GM23338 (cell line): ENCODE measurements around the gene TNS1. TPM values are rescaled to one million over a fixed set of nuclear protein-coding genes. Genes with fewer than 3 reads are reported as not detected.

ENCODE experiments used
- ATAC-seq: fragments of 200-7000 bp; cut with Tn5 transposase; 3 replicates; pipeline ENCODE4 v1.9.1; 2020
- DNase-seq: peaks from one replicate; pipeline ENCODE4 v3.0.0-alpha.2; 2015; ENCODE audit warnings: low spot score
- H2AFZ ChIP-seq: fragments of 200-600 bp; sonication (generic); 2 replicates; pipeline ENCODE4 v1.8.0; 2016; ENCODE audit warnings: antibody characterized with exemption, mild to moderate bottlenecking, moderate library complexity
- H3F3A ChIP-seq: fragments of 200-600 bp; sonication (generic); replicated peaks from 2 replicates; pipeline ENCODE4 v1.8.0; 2017; ENCODE audit warnings: antibody characterized with exemption, mixed run types, low read depth
- H3K27ac ChIP-seq: fragments of 200-600 bp; sonication (generic); 2 replicates; pipeline ENCODE4 v1.6.1; 2016; ENCODE audit warnings: low read depth
- H3K27me3 ChIP-seq: fragments of 200-600 bp; sonication (generic); 2 replicates; pipeline ENCODE4 v1.8.0; 2016; ENCODE audit warnings: mild to moderate bottlenecking, mixed run types, moderate library complexity; ENCODE audit not compliant: insufficient read depth
- H3K36me3 ChIP-seq: fragments of 200-600 bp; sonication (generic); 2 replicates; pipeline ENCODE4 v1.8.0; 2016; ENCODE audit warnings: mild to moderate bottlenecking; ENCODE audit not compliant: insufficient read depth
- H3K4me1 ChIP-seq: fragments of 200-600 bp; sonication (generic); 2 replicates; pipeline ENCODE4 v1.8.0; 2016; ENCODE audit warnings: mild to moderate bottlenecking, moderate library complexity; ENCODE audit not compliant: insufficient read depth
- H3K4me2 ChIP-seq: fragments of 200-600 bp; sonication (generic); 2 replicates; pipeline ENCODE4 v1.7.1; 2017; ENCODE audit warnings: mixed run types
- H3K4me3 ChIP-seq: fragments of 200-600 bp; sonication (generic); 2 replicates; pipeline ENCODE4 v1.6.1; 2016; ENCODE audit warnings: mixed run types
- H3K79me2 ChIP-seq: fragments of 200-600 bp; sonication (generic); replicated peaks from 2 replicates; pipeline ENCODE4 v1.8.0; 2017; ENCODE audit warnings: mild to moderate bottlenecking; ENCODE audit not compliant: insufficient read depth
- H3K9me2 ChIP-seq: fragments of 200-600 bp; sonication (generic); 2 replicates; pipeline ENCODE4 v1.8.0; 2017; ENCODE audit not compliant: insufficient read depth
- H4K20me1 ChIP-seq: fragments of 200-600 bp; sonication (generic); replicated peaks from 2 replicates; pipeline ENCODE4 v1.8.0; 2017; ENCODE audit warnings: mild to moderate bottlenecking; ENCODE audit not compliant: insufficient read depth
- H3K27ac Mint-ChIP-seq: 2 replicates; pipeline ENCODE4 v1.8.0; 2020; ENCODE audit warnings: inconsistent platforms, mild to moderate bottlenecking, moderate library complexity, mixed read lengths
- H3K27me3 Mint-ChIP-seq: 3 replicates; pipeline ENCODE4 v1.8.0; 2022; ENCODE audit warnings: low read depth, mild to moderate bottlenecking, moderate library complexity, mixed read lengths, inconsistent platforms; ENCODE audit not compliant: insufficient read depth, poor library complexity
- H3K36me3 Mint-ChIP-seq: 3 replicates; pipeline ENCODE4 v1.8.0; 2021; ENCODE audit warnings: low read depth, mild to moderate bottlenecking, inconsistent platforms, moderate library complexity, mixed read lengths
- H3K4me1 Mint-ChIP-seq: 3 replicates; pipeline ENCODE4 v1.8.0; 2020; ENCODE audit warnings: mild to moderate bottlenecking, inconsistent platforms, mixed read lengths
- H3K4me3 Mint-ChIP-seq: 3 replicates; pipeline ENCODE4 v1.8.0; 2021; ENCODE audit warnings: moderate library complexity, mild to moderate bottlenecking, inconsistent platforms, mixed read lengths
- H3K9me3 Mint-ChIP-seq: 3 replicates; pipeline ENCODE4 v1.8.0; 2020; ENCODE audit warnings: moderate library complexity, mild to moderate bottlenecking, inconsistent platforms, mixed read lengths
- CREB1 ChIP-seq: fragments of 250-450 bp; sonication (Bioruptor Pico); IDR thresholded peaks from 2 replicates; pipeline ENCODE4 v1.5.0; 2020; ENCODE audit warnings: low read depth, mild to moderate bottlenecking, moderate library complexity
- EZH2 ChIP-seq: fragments of 200-600 bp; sonication (generic); IDR thresholded peaks from one replicate; pipeline ENCODE4 v1.8.0; 2017; ENCODE audit warnings: antibody characterized with exemption, mild to moderate bottlenecking, low read depth; ENCODE audit not compliant: unreplicated experiment
- POLR2AphosphoS5 ChIP-seq: IDR thresholded peaks from 2 replicates; pipeline ENCODE4 v1.6.1; 2016; ENCODE audit warnings: antibody characterized with exemption, low read depth
- STAT1 ChIP-seq: IDR thresholded peaks from one replicate; pipeline ENCODE4 v1.6.1; 2016; ENCODE audit warnings: antibody characterized with exemption; ENCODE audit not compliant: unreplicated experiment
- ZNF114 ChIP-seq: fragments of 250-450 bp; sonication (Bioruptor Pico); IDR thresholded peaks from 2 replicates; pipeline ENCODE4 v1.5.0; 2020; ENCODE audit warnings: mild to moderate bottlenecking, moderate library complexity
- ZNF331 ChIP-seq: fragments of 250-450 bp; sonication (Bioruptor Pico); IDR thresholded peaks from 2 replicates; pipeline ENCODE4 v1.5.0; 2020; ENCODE audit warnings: low read depth, mild to moderate bottlenecking, moderate library complexity
- polyA plus RNA-seq: library from polyadenylated mRNA; unstranded; fragments of >200 nt; fragmentation: Nextera tagmentation; extraction: Ambion mirVana; gene quantifications from 2 replicates; pipeline ENCODE4 v1.2.1, GENCODE V29; 2016
- total RNA-seq: library from RNA; depleted of rRNA; stranded (reverse); fragments of >200 nt; shearing (Covaris generic); gene quantifications from 2 replicates; pipeline ENCODE4 v1.2.3, GENCODE V29; 2014
- TF ChIP-seq, protein P1 (sequence below): IDR thresholded peaks from 2 replicates; pipeline ENCODE4 v1.6.1; 2016; ENCODE audit warnings: antibody characterized with exemption
- TF ChIP-seq, protein P2 (sequence below): IDR thresholded peaks from one replicate; pipeline ENCODE4 v1.6.1; 2018; ENCODE audit warnings: antibody characterized with exemption; ENCODE audit not compliant: unreplicated experiment

The TNS1 gene
- total and polyA plus RNA-seq, 2 experiments from 2014 or later = 2.0 to 7.4 TPM

DNA sequence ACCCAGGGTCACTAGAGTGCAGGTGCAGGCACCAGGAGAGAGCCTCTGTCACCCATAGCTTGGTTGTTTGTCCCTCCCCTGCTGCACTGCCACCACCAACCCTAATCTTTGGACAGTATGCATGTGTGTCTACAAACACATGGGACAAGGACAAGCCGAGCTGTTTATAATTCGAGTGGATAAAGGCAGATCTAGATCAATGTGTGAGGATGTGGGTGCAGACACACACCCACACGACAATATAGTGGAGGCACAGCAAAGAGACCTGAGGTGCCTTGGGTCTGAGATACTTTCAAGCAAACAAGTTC lies 199.2 kb downstream of the TNS1 start:
- DNase-seq = no peak
- Histone ChIP-seq H4K20me1 (no peaks in the 10 kb centered on the region), H3K36me3 (no peaks in the 10 kb centered on the region), H3F3A (no peaks in the 10 kb centered on the region), H3K9me2 (no peaks in the 10 kb centered on the region), H3K27ac (no peak overlapping the region), H3K4me1 (no peaks in the 10 kb centered on the region), H3K27me3 (no peaks in the 10 kb centered on the region), H3K4me3 (no peak overlapping the region), H3K4me2 (no peak overlapping the region), H2AFZ (no peak overlapping the region), H3K79me2 (no peaks in the 10 kb centered on the region)
- Mint-ChIP-seq H3K27me3 (peaks cover 17% of the 10 kb centered on the region), H3K36me3 (peaks cover 3% of the 10 kb centered on the region; the same call in 1 of the 3 replicates), H3K27ac (no peak overlapping the region), H3K4me1 (peaks cover 9% of the 10 kb centered on the region), H3K4me3 (no peak overlapping the region), H3K9me3 (no peaks in the 10 kb centered on the region; the same call in 2 of the 3 replicates)
- TF ChIP-seq ZNF331 = no peak
- TF ChIP-seq EZH2 = no peak
- no peak for TF ChIP-seq STAT1
- TF ChIP-seq POLR2AphosphoS5 = no peak
- TF ChIP-seq ZNF114 (CRISPR knock-in tag) = no peak
- TF ChIP-seq, protein P1, sequence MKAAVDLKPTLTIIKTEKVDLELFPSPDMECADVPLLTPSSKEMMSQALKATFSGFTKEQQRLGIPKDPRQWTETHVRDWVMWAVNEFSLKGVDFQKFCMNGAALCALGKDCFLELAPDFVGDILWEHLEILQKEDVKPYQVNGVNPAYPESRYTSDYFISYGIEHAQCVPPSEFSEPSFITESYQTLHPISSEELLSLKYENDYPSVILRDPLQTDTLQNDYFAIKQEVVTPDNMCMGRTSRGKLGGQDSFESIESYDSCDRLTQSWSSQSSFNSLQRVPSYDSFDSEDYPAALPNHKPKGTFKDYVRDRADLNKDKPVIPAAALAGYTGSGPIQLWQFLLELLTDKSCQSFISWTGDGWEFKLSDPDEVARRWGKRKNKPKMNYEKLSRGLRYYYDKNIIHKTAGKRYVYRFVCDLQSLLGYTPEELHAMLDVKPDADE = no peak
- TF ChIP-seq, protein P2, sequence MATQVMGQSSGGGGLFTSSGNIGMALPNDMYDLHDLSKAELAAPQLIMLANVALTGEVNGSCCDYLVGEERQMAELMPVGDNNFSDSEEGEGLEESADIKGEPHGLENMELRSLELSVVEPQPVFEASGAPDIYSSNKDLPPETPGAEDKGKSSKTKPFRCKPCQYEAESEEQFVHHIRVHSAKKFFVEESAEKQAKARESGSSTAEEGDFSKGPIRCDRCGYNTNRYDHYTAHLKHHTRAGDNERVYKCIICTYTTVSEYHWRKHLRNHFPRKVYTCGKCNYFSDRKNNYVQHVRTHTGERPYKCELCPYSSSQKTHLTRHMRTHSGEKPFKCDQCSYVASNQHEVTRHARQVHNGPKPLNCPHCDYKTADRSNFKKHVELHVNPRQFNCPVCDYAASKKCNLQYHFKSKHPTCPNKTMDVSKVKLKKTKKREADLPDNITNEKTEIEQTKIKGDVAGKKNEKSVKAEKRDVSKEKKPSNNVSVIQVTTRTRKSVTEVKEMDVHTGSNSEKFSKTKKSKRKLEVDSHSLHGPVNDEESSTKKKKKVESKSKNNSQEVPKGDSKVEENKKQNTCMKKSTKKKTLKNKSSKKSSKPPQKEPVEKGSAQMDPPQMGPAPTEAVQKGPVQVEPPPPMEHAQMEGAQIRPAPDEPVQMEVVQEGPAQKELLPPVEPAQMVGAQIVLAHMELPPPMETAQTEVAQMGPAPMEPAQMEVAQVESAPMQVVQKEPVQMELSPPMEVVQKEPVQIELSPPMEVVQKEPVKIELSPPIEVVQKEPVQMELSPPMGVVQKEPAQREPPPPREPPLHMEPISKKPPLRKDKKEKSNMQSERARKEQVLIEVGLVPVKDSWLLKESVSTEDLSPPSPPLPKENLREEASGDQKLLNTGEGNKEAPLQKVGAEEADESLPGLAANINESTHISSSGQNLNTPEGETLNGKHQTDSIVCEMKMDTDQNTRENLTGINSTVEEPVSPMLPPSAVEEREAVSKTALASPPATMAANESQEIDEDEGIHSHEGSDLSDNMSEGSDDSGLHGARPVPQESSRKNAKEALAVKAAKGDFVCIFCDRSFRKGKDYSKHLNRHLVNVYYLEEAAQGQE = no peak
- ATAC-seq = no peak

DNA sequence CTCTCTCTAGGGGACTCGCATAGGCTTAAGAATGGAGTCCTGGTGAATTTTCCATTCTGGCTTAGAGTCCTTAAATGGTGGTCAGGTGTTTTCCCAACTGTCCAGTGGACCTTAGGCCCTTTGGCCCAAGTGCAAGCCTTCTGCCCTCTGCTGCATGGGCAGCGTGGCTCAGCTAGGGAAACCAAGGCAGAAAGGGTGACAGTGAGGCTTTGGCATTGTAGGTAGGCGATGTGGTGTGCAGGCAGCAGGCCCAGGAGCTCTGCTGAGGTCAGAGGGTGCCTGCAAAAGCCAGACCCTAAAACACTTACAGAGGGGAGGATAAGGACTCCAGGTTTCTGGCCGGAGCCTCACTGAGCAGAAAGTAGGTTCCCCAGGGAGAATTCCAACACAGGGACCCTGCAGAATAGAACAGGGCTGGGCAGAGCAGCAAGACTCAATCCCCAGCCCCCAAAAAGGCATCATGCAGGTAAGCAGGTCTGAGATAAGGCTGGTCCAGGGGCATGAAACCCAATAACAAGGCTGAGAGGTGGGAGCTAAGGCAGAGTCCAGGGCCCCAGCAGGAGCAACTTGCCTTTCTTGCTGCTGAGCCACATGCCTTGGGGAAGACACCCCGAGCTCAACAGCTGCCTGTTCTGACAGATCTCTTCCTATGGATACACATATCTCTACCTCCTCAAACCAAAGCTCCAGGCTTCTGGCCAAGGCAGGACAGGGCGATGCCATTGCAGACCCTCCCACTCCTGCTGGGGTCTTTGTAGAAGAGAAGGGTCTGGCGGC lies 199.7 kb downstream of the TNS1 start:
- Mint-ChIP-seq H3K9me3 (no peaks in the 10 kb centered on the region; the same call in 2 of the 3 replicates), H3K36me3 (no peaks in the 10 kb centered on the region; the same call in 2 of the 3 replicates), H3K27ac (no peak overlapping the region), H3K4me3 (no peak overlapping the region), H3K4me1 (peaks cover 9% of the 10 kb centered on the region), H3K27me3 (peaks cover 17% of the 10 kb centered on the region)
- Histone ChIP-seq H3K4me2 (no peak overlapping the region), H4K20me1 (no peaks in the 10 kb centered on the region), H3K9me2 (no peaks in the 10 kb centered on the region), H3K36me3 (no peaks in the 10 kb centered on the region), H3F3A (no peaks in the 10 kb centered on the region), H3K4me3 (no peak overlapping the region), H3K27me3 (no peaks in the 10 kb centered on the region), H3K79me2 (no peaks in the 10 kb centered on the region), H3K27ac (no peak overlapping the region), H3K4me1 (no peaks in the 10 kb centered on the region), H2AFZ (no peak overlapping the region)
- DNase-seq (no peak), ATAC-seq (no peak)
- TF ChIP-seq POLR2AphosphoS5 = no peak
- no peak for TF ChIP-seq CREB1 (CRISPR knock-in tag)
- TF ChIP-seq, protein P2 = no peak
- TF ChIP-seq ZNF114 (CRISPR knock-in tag) = no peak
- TF ChIP-seq, protein P1 = no peak
